Fibroblast of mammary gland (primary cell): ENCODE measurements around the gene SLC7A1.

ENCODE experiments used
- DNase-seq: peaks from one replicate; pipeline ENCODE4 v3.0.0-alpha.2; 2010; ENCODE audit warnings: low read depth
- H3K4me3 ChIP-seq: 2 replicates; pipeline ENCODE4 v1.5.1; 2011; ENCODE audit warnings: low read depth, mild to moderate bottlenecking, low read length, moderate library complexity; ENCODE audit not compliant: control insufficient read depth
- CTCF ChIP-seq: conservative IDR thresholded peaks from 2 replicates; pipeline ENCODE4 v1.5.1; 2011; ENCODE audit warnings: low read depth, low read length, inconsistent platforms; ENCODE audit not compliant: control insufficient read depth, insufficient read depth

The SLC7A1 gene

DNA sequence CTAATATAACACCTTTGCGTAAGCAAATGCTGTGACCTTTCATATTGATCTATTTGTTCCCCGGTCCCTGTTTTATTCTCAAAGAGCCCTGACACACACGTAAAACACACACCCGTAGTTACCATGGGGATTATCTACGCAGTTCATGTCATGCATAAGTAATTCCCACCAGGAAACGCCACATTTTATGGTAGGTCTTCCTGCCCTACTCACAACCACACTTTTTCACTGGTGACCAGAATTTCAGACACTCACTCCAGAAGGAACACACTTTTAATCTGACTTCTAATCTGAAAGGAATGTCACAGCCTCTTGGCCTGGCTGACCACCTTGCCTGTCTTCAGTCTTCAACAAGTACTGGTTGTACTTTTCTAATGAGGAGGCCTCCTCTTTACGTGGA, 46.8 kb downstream of the SLC7A1 start:
- no peak for TF ChIP-seq CTCF
- DNase-seq = no peak
- H3K4me3 ChIP-seq = no peak overlapping the region

DNA sequence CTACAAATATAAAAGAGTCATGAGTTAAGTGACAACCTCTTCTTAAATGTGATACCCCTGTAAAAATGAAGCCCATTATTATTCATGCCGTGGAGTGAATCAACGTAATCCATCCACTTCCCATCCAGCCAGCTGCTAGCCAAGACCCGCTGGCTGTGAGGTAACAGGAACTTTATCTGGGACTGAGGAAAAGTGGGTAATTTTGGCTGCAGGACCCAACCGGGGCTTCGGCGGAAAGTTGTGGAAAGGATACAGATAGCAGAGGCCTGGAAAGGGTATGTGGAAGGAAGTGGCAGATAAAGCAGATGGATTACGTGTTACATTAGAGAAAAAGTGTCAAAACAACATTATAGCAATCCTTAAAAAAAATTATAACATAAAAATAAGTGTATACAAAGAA, 48.3 kb downstream of the SLC7A1 start:
- no peak for DNase-seq
- no peak overlapping the region for H3K4me3 ChIP-seq
- no peak for TF ChIP-seq CTCF

- no peak for DNase-seq
- no peak for TF ChIP-seq CTCF
- H3K4me3 ChIP-seq = no peak overlapping the region
Observed at GRCh38 chr13:29546662-29547061, 48.8 kb downstream of the SLC7A1 start.

GRCh38 chr13:29545988-29546387, 49.5 kb downstream of the SLC7A1 start:
- DNase-seq = no peak
- no peak overlapping the region for H3K4me3 ChIP-seq
- TF ChIP-seq CTCF = no peak

DNA sequence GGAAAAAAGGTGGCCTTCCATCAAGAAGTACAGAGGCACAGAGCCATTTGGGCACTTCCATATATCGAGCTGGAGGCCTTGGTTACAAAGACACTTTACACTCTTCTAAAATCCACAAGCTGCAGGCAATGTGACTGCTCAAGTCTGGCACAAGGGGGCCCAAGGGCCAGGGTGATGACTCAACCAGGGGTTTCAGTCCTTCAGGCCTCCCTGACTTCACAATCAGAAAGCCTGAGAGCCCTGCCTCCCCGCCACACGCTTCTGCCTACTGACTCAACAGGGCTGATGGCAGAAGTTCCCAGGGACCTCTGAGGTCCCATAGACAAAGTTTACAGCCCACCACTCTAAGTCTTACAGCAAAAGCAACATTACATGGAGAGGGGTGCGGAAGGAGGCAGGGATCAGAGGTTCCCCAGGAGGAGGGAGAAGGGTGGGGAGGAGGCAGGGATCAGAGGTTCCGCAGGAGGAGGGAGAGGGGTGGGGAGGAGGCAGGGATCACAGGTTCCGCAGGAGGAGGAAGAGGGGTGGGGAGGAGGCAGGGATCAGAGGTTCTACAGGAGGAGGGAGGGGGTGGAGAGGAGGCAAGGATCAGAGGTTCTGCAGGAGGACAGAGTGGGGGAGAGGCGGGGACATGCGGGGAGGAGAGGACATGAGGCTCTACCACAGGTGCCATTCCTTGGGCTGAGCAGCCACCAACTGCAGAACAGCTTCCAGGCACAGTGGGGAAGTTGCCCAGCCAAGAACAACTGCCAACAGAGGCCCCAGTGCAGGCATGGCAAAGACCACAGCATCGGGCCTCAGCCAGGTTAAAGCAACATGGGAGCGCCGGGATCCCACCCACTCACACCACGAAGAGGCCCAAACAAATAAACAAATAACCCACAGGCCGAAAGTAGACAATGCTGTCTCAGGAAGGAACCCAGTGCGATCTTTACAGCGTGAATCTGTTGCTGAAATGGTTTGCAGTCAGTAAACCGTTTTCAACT, 52.0 kb downstream of the SLC7A1 start:
- DNase-seq = peak; percentile 69

DNA sequence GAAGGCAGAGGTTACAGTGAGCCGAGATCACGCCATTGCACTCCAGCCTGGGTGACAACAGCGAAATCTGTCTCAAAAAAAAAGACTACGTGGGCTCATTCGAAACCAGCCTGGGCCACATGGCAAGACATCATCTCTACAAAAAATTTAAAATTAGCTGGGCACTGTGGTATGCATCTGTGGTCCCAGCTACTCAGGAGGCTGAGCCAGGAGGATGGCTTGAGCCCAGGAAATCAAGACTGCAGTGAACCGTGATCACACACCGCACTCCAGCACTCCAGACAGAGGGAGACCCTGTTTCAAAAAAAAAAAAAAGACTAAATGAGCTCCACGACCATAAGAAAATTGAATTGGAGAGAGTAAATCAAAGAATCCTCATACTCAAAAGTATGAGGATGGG, 53.1 kb downstream of the SLC7A1 start:
- TF ChIP-seq CTCF = no peak
- no peak for DNase-seq
- no peak overlapping the region for H3K4me3 ChIP-seq

More for the DNA sequence above, 52.0 kb downstream of the SLC7A1 start:
- H3K4me3 ChIP-seq = no peak overlapping the region
- TF ChIP-seq CTCF = peak; percentile 7
